Measurements from ENCODE around the gene TTC28.

Gene TTC28

DNA sequence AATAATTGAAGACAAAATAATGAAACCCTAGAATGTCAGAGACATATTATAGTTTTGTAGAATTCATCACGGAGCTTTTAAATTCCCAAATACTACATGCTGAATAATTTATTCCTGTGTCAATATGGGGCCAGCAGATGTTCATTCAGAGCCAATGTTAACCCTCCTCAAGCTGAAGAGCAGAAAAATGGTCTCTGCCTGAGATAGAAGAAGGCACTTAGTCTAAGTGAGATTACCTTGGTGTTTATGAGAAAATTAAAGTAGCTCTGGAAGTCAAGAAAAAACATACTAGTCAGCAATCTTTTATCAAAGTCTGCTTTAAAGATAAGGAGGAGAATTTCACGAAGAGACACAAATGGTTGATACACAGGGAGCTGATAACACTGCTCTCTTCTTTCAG, 328.2 kb downstream of the TTC28 start:
- no peak for DNase-seq (ENCODE audit: low spot score)

- DNase-seq (ENCODE audit: low spot score): no peak
Observed at GRCh38 chr22:28348613-28349609, 330.7 kb downstream of the TTC28 start.

DNA sequence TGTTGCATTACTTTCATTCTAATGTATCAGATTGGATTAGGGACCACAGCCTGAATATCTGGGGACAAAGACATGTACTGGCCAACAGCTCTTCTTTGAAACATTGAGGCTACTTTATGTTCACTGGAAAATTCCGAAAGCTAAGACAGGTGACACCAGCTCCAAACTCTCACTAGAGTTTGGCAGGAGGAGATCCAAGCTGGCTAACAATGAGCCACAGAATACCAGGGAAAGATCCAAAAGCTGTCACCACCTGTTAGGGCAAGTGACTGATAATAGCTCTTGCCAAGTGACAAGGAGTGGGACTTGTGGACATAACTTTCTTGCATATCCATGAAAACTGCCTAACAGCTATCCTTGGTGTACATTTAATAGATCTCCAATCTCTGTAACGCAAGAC, 333.3 kb downstream of the TTC28 start:
- DNase-seq (ENCODE audit: low spot score): no peak

DNA sequence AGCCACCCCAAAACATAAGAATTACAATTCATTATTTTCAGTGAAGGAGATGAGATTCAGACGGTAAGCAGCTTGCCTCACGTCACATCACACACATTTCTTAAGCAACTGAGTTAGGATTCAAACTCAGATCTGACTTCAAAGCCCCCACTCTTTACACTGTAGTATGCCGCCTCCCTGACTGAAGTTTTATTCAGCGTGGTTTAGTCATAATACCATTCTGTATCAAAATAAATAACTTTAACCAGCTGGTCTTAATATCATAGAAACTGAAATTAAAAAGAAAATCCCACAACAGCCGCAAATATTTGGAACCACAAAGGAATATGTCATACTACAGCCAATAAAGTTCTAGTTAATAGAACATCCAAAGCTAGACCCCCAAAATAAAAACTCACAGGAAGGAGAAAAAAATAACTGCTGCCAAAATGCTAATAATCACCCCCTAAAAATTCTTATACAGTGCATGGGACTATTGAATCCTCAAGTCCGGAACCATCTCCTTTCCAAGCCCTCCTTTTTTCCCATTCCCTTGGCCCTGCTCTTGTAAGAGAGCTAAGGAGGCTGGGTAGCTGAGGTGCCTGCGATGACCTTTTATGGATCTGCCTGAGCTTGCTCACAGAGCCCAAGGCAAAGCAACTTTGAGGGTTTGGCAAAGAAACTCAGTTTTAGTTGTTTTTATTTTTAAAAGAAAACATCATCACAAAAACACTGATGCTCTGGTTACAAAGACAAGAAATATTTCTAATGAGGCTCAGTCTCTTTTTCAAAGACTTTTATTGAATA, 334.5 kb downstream of the TTC28 start:
- no peak for DNase-seq (ENCODE audit: low spot score)

DNA sequence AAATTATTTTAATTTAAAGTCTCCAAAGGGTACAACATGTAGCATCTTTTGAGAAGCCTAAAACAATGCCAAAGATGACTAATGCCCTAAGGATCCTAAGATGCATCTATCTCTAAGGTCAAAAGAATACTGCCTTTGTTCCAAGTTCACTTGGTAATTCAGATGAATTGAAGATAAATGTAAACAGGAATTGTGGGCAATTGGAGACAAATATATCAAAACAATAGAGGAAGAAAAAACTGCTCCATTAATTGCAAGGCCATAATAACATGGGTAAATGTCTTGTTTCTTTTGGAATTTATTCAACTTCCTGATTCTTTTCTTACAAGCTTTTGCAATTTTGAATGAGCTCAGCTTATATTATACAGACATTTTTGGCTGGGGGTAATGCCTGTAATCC, 338.6 kb downstream of the TTC28 start:
- DNase-seq (ENCODE audit: low spot score): peak; percentile 90

DNA sequence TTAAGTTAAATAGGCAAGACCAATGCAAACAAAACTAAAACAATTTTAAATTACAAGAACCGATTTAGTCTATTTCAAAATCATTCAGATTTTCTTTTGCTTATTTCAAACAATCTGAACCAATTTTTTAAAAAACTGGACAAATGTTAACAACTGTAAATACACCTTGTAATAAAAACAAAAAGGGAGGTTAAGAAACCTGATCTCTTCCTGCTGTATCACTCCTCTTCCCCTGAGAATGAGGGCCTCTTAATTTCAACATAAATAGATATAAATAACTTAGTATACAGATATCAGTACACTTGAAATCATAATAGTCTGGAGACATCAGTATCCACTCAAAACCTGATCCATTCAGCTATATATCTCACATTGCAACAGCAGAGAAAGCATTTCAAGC, 346.6 kb downstream of the TTC28 start:
- no peak for DNase-seq (ENCODE audit: low spot score)

GRCh38 chr22:28332410-28332809, 347.2 kb downstream of the TTC28 start:
- no peak for DNase-seq (ENCODE audit: low spot score)

DNA sequence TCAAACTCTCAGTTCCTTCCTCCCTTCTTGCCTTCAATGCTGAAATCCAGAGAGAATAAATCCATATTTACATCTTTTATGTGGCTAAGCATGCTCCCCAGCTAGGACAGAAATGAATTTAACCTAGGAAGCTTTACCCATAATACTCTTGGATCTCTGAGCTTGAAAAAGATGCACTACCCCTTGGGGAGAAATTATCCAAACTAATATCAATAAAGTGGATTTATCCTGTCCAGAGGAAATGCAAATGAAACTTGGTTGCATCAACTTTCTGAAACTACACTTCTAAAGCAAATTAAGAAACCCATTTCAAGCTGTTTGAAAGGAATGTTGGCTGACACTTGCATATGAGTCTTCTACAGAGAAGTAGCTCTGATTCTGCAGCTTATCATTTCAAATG, 347.9 kb downstream of the TTC28 start:
- no peak for DNase-seq (ENCODE audit: low spot score)

DNA sequence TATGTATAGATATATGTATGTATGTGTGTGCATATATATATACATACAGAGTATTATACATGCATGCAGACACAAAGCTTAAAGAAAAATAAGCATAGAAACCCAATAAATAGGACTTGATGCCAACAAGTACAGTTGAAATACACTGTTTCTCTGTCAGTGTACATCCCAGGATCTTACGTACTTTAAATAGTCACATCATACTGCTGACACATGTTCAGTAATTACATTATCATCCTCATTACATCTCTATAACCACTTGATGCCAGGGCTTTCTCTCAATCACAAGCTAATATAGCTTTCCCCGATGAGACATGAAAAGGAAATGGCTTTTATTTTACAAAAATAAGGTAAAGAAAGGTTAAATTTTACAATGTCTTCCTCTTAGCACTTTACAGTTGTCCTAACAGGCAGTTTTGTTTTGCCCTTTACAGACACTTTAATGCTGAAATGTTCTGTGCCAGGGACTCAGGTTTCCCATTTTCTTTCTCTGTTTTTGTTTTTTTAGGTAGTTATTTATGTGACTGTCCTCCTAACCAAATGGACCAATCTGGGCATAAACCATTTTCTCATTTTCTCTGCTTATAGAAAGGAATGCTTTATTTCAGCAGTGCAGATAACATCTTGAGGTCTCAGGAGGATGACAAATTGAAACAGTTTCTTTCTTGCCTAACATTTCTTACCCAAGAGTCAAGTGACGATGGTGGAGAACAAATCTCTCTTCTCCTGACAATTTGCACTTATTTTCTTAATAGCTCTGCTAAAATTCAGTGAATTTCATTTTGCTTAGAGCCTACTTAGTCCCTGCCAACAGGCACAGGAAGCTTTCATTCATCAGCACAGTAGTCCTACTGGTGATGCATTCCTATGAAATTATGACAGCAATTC, 350.2 kb downstream of the TTC28 start:
- no peak for DNase-seq (ENCODE audit: low spot score)

- DNase-seq (ENCODE audit: low spot score): no peak
Observed at GRCh38 chr22:28328756-28329155, 350.9 kb downstream of the TTC28 start.

DNA sequence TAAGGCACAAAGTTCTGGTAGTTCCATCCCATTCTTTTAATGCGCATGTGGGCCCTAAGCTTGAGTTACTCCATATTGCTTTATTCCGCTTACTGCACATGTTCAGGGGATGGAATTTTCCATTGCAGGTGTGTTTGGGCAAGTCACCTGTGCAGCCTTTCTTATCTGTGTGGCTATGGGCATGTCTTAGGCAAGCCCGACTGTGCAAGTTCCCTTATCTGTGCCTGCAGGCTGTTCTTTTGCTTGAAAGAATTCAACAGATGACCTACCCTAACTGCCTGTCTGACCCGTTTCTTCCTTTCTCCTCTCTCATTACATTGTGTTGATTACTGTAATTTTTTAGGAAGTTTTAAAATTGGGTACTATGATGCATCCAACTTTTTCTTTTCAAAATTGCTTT, 363.6 kb downstream of the TTC28 start:
- DNase-seq (ENCODE audit: low spot score): no peak

DNA sequence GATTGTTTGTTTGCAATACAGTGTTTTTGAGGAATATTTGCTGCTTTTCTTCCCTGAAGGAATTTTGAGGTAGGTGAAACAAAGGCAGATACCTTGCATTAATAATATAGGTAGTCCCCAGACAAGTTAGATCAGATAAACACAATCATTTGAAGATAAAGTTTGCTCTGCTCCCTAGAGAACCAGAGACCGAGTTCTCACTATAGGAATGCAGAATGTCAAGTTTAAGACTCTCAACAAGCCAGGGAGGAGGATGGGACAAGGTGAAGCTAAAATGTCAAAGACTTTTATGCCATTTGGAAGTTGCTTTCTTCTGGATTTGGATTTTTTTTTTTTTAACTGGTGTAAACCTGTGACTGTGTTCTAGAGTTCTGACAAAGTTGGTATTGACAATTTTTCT, 364.7 kb downstream of the TTC28 start:
- no peak for DNase-seq (ENCODE audit: low spot score)

DNA sequence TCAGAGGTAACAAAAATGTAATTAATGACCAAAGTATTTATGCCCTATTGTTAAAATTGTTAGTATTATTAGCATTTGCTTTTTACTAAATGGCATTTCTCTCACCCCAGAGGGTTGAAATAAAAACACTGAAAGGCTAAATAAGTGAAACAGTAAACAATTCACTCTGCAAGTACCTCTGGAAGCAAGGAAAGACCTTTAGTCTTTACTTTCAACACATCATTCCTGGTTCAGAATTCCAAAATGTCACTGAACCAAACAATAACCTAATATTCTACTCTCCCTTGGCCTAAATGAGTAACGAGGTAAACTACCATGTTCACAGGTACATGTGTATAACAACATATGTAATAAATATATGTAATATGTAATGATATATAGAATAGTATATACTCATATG, 369.3 kb downstream of the TTC28 start:
- no peak for DNase-seq (ENCODE audit: low spot score)

DNA sequence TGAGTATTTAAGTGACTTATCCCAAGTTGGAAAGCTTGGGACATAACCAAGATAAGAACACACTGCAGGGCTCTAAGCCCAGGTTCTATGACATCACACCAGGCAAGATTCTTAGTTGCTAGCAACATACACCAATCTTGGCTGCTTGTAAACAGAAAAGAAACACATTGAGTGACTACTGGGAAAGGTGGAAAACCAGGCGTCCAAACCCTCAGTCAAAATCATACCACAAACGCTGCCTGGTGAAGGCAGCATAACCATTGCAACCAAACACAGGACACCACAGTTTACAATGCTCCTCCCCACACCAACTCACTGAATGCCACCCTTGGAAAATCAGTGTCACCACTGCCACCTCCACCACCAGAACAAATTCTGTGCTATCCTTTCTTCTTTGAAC, 379.9 kb downstream of the TTC28 start:
- DNase-seq (ENCODE audit: low spot score): no peak

DNA sequence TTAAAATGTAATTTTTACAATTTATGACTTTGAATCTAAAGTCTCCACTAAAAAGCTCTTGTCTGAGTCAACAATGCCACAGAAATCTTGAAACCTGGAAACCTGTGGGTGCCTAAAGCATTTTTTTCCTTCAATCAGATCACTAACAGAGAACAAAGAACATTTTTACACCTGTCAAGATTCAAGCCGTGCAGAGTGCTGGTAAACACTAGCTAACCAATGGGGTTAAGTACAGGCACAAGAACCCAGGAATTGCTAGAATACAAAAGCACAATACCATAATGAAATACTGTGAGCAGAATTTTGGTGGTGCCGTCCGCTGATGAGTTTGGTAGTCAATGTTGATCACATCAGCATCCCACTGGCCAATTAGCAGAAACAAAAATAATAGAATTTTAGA, 380.3 kb downstream of the TTC28 start:
- DNase-seq (ENCODE audit: low spot score): no peak

DNA sequence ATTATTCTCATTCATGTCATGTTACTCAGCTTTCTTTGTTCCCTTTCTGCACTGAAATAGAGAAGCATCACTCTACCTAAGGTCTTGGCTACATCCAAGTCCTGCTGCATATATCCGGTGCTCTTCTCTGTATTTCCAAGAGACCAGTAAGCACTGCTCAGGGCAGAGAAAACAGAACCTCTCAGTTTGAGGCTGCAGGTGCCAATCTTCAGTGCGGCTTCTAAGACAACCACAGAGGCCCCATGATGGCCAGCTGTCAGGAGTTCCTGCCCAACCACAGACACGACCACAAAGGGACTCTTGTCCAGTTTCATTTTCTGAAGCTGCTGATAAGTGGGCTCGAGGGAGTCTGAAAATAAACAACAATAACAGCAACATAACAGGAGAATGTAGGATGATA, 382.1 kb downstream of the TTC28 start:
- peak; percentile 53 for DNase-seq (ENCODE audit: low spot score)

DNA sequence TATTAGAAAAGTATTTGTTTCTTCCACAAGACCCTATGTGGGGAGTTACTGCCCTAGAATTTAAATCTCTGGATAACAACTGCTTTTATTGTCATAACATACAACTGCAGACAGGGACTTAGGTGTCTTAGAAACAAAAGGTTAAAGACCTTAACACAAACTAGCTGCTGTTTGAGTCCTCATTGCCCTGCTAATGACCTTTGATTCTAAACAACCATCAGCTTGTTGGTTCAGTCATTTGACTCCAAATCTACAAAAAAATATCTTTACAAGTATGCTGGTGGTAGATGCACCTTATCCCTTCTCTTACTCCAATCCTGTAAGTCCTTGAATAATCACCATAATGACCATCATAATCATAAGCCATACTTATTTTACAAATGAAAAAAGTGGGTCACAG, 383.2 kb downstream of the TTC28 start:
- no peak for DNase-seq (ENCODE audit: low spot score)

- DNase-seq (ENCODE audit: low spot score): no peak
Observed at GRCh38 chr22:28283068-28283654, 396.5 kb downstream of the TTC28 start.

- no peak for DNase-seq (ENCODE audit: low spot score)
Observed at GRCh38 chr22:28282405-28283067, 397.1 kb downstream of the TTC28 start.

GRCh38 chr22:28279888-28280287, 399.8 kb downstream of the TTC28 start:
- no peak for DNase-seq (ENCODE audit: low spot score)

GRCh38 chr22:28269277-28269676, 410.4 kb downstream of the TTC28 start:
- DNase-seq (ENCODE audit: low spot score): no peak
